ENCODE data around the gene CHMP6. TPM values are rescaled to one million over a fixed set of nuclear protein-coding genes. Genes with fewer than 3 reads are reported as not detected.
"Not testable (repeated sequence)": the region's sequence is repeated elsewhere in the genome, so short reads cannot be mapped to it uniquely, and the experiment has no call there.

The CHMP6 gene
- total RNA-seq, 2 donors from 2014 or later = 23.7 to 25.9 TPM

GRCh38 chr17:81021531-81022343 is 30.1 kb downstream of the CHMP6 start:
- no peak for DNase-seq (ENCODE audit: low spot score)
- intact Hi-C loops (cut with DNase I) = loop anchor here (5.0 to 10.0 kb wide), 2 partner anchors 76 to 83 kb away; no protein-coding TSS in a partner anchor

- intact Hi-C loops (cut with DNase I) = loop anchor here (5.0 to 10.0 kb wide), 2 partner anchors 75 to 82 kb away; no protein-coding TSS in a partner anchor
- no peak for DNase-seq (ENCODE audit: low spot score)
Observed at GRCh38 chr17:81022344-81022676, 30.7 kb downstream of the CHMP6 start.

- intact Hi-C loops (cut with DNase I) = loop anchor here in 1 of 2 donors (10.0 kb wide), 1 partner anchor 80 kb away; no protein-coding TSS in a partner anchor
- DNase-seq (ENCODE audit: low spot score) = no peak
Observed at GRCh38 chr17:81025065-81025740, 33.6 kb downstream of the CHMP6 start.

GRCh38 chr17:81025741-81026129 is 34.1 kb downstream of the CHMP6 start:
- intact Hi-C loops (cut with DNase I) = loop anchor here in 1 of 2 donors (1.0 to 10.0 kb wide), 2 partner anchors 24 to 79 kb away; no protein-coding TSS in a partner anchor
- no peak for DNase-seq (ENCODE audit: low spot score)

- DNase-seq (ENCODE audit: low spot score) = no peak
- intact Hi-C loops (cut with DNase I) = loop anchor here in 1 of 2 donors (1.0 to 10.0 kb wide), 2 partner anchors 23 to 78 kb away; no protein-coding TSS in a partner anchor
Observed at GRCh38 chr17:81026266-81027036, 34.8 kb downstream of the CHMP6 start.

- DNase-seq (ENCODE audit: low spot score) = no peak
- intact Hi-C loops (cut with DNase I) = loop anchor here in 1 of 2 donors (10.0 kb wide), 1 partner anchor 78 kb away; no protein-coding TSS in a partner anchor
Observed at GRCh38 chr17:81027038-81027437, 35.4 kb downstream of the CHMP6 start.

GRCh38 chr17:81027591-81028505 is 36.2 kb downstream of the CHMP6 start:
- no peak for DNase-seq (ENCODE audit: low spot score)
- intact Hi-C loops (cut with DNase I) = loop anchor here in 1 of 2 donors (10.0 kb wide), 1 partner anchor 77 kb away; no protein-coding TSS in a partner anchor

- DNase-seq (ENCODE audit: low spot score) = no peak
- intact Hi-C loops (cut with DNase I) = loop anchor here in 1 of 2 donors (10.0 kb wide), 1 partner anchor 76 kb away; no protein-coding TSS in a partner anchor
Observed at GRCh38 chr17:81028506-81028858, 36.8 kb downstream of the CHMP6 start.

- peak; percentile 80 for DNase-seq (ENCODE audit: low spot score)
- intact Hi-C loops (cut with DNase I) = loop anchor here in 1 of 2 donors (5.0 to 10.0 kb wide), 2 partner anchors 75 to 1807 kb away; no protein-coding TSS in a partner anchor
Observed at GRCh38 chr17:81029859-81030258, 38.2 kb downstream of the CHMP6 start.

- not testable (repeated sequence) for DNase-seq (ENCODE audit: low spot score)
- intact Hi-C loops (cut with DNase I) = loop anchor here in 1 of 2 donors (5.0 kb wide), 1 partner anchor 1807 kb away; no protein-coding TSS in a partner anchor
Observed at GRCh38 chr17:81030312-81030711, 38.7 kb downstream of the CHMP6 start.

- intact Hi-C loops (cut with DNase I) = loop anchor here in 1 of 2 donors (5.0 kb wide), 1 partner anchor 1806 kb away; no protein-coding TSS in a partner anchor
- no peak for DNase-seq (ENCODE audit: low spot score)
Observed at GRCh38 chr17:81030741-81031565, 39.3 kb downstream of the CHMP6 start.

- intact Hi-C loops (cut with DNase I) = loop anchor here in 1 of 2 donors (5.0 kb wide), 1 partner anchor 1805 kb away; no protein-coding TSS in a partner anchor
- no peak for DNase-seq (ENCODE audit: low spot score)
Observed at GRCh38 chr17:81031566-81032550, 40.2 kb downstream of the CHMP6 start.

- intact Hi-C loops (cut with DNase I) = loop anchor here in 1 of 2 donors (5.0 kb wide), 1 partner anchor 1804 kb away; no protein-coding TSS in a partner anchor
- no peak for DNase-seq (ENCODE audit: low spot score)
Observed at GRCh38 chr17:81032641-81033480, 41.2 kb downstream of the CHMP6 start.

- intact Hi-C loops (cut with DNase I) = loop anchor here in 1 of 2 donors (5.0 kb wide), 1 partner anchor 1804 kb away; no protein-coding TSS in a partner anchor
- no peak for DNase-seq (ENCODE audit: low spot score)
Observed at GRCh38 chr17:81033535-81034167, 42.0 kb downstream of the CHMP6 start.
